ENCODE data around the gene WWOX. TPM values are rescaled to one million over a fixed set of nuclear protein-coding genes. Genes with fewer than 3 reads are reported as not detected.

WWOX gene
- total and polyA plus RNA-seq, 3 donors from 2014 or later = 20.6 to 76.7 (median 64.1) TPM

DNA sequence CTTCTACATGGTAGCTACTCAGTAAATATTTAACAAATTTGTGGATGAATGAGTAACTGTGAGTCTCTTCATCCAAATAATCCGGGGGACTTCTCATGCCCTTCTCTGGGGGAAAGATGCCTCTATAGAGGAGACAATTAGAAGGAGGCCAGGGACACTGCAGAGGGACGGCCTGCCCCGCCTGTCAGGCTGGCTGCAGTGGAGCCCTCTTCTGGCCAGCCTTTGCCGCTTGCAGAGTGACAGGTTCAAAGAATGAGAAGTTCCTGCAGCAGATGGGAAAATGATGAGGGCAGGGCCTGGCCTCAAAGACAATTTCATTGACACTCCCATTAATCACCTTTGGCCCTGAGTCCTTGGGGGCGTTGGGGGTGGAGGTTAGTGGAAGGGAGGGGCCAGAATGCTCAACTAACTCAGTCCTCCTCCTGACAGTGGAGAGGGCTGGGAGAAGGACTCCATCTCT lies 1162.1 kb downstream of the WWOX start:
- 61 to 68% methylated on average over 5 of the region's 5 CpGs for WGBS, 2 donors
- Histone ChIP-seq H3K4me3 (no peak overlapping the region), H3K36me3 (ENCODE audit: low read depth, missing control alignments) (no peaks in the 10 kb centered on the region), H3K27me3 (no peaks in the 10 kb centered on the region), H3K9me3 (no peaks in the 10 kb centered on the region), H3K27ac (no peak overlapping the region), H3K4me1 (no peaks in the 10 kb centered on the region)
- TF ChIP-seq, protein P1, sequence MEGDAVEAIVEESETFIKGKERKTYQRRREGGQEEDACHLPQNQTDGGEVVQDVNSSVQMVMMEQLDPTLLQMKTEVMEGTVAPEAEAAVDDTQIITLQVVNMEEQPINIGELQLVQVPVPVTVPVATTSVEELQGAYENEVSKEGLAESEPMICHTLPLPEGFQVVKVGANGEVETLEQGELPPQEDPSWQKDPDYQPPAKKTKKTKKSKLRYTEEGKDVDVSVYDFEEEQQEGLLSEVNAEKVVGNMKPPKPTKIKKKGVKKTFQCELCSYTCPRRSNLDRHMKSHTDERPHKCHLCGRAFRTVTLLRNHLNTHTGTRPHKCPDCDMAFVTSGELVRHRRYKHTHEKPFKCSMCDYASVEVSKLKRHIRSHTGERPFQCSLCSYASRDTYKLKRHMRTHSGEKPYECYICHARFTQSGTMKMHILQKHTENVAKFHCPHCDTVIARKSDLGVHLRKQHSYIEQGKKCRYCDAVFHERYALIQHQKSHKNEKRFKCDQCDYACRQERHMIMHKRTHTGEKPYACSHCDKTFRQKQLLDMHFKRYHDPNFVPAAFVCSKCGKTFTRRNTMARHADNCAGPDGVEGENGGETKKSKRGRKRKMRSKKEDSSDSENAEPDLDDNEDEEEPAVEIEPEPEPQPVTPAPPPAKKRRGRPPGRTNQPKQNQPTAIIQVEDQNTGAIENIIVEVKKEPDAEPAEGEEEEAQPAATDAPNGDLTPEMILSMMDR (IDR thresholded peaks at IDR 0.05) = peak in 2 of 3 experiments; percentile 41 to 46
- no peak for TF ChIP-seq POLR2A (IDR thresholded peaks at IDR 0.05)
- DNase-seq = peak; percentile 68
- intact Hi-C loops (cut with DNase I; ENCODE audit: low total_unique reads) = no loop called here

DNA sequence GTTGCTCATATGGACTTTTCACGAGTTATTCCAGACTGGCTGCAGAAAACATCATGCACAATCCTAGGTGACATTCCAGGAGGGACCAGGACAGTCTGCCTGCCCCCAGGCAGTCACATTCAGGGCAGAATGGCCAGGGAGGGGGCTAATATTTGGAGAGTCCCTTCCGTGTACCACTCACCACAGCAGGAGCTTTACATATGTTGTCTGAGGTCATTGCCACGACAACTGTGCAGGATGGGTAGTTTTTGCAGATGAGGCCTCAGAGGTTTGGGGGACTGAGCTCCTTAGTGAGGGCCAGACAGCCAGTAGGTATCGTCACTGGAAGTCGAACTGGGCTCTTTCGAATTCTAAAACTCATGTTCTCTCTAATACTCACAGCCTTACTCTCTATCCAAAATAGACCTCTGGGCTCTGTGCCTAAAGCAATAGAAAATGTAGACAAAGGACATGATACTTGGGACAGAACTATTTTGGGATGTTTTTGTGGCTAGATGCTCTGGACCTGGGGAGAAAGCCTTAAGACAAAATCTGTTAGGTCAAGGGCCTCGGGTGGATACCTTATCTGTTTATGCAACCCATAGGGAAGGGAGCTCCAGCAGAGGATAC lies 1162.6 kb downstream of the WWOX start:
- Histone ChIP-seq H3K4me1 (no peaks in the 10 kb centered on the region), H3K9me3 (no peaks in the 10 kb centered on the region), H3K36me3 (ENCODE audit: low read depth, missing control alignments) (no peaks in the 10 kb centered on the region), H3K27ac (no peak overlapping the region), H3K27me3 (no peaks in the 10 kb centered on the region), H3K4me3 (no peak overlapping the region)
- DNase-seq = no peak
- intact Hi-C loops (cut with DNase I; ENCODE audit: low total_unique reads) = no loop called here
- TF ChIP-seq, protein P1 (IDR thresholded peaks at IDR 0.05) = no peak
- no peak for TF ChIP-seq POLR2A (IDR thresholded peaks at IDR 0.05)
- 73 to 75% methylated on average over 3 to 7 of the region's 7 CpGs for WGBS, 2 donors

Small RNA genes within 50 kb of the gene (small RNA-seq; reads per million reads assigned to genes)
- gene AC027279.3 = 0 reads per million in 2 donors

Other genes with a start within 250 kb of the WWOX start
- under 1 TPM; 0.55 to 0.74 TPM for gene CLEC3A, start 77.1 kb upstream of the WWOX start, total RNA-seq
- not detected for gene CLEC3A, start 77.1 kb upstream of the WWOX start, polyA plus RNA-seq (ENCODE audit: insufficient read depth, low read depth, low replicate concordance)